ENCODE data around the gene GPR146. TPM values are rescaled to one million over a fixed set of nuclear protein-coding genes. Genes with fewer than 3 reads are reported as not detected.
"Not testable (repeated sequence)": the region's sequence is repeated elsewhere in the genome, so short reads cannot be mapped to it uniquely, and the experiment has no call there.

The GPR146 gene
- total RNA-seq, 2 donors from 2014 or later, result 9.4 to 14.3 TPM

GRCh38 chr7:1034769-1035168 is 9.6 kb upstream of the GPR146 start:
- DNase-seq (ENCODE audit: low spot score), result not testable (repeated sequence)
- intact Hi-C loops (cut with DNase I), result loop anchor here in 1 of 2 donors (5.0 kb wide), 1 partner anchor 413 kb away; no protein-coding TSS in a partner anchor

- intact Hi-C loops (cut with DNase I); DNase-seq (ENCODE audit: low spot score): not testable (repeated sequence)
Observed at GRCh38 chr7:1036164-1036928, 8.0 kb upstream of the GPR146 start.

- intact Hi-C loops (cut with DNase I); DNase-seq (ENCODE audit: low spot score): not testable (repeated sequence)
Observed at GRCh38 chr7:1040233-1040632, 4.1 kb upstream of the GPR146 start.

GRCh38 chr7:1040790-1041189 is 3.6 kb upstream of the GPR146 start:
- intact Hi-C loops (cut with DNase I), result no loop called here
- no peak for DNase-seq (ENCODE audit: low spot score)

- no peak for DNase-seq (ENCODE audit: low spot score)
- intact Hi-C loops (cut with DNase I), result no loop called here
Observed at GRCh38 chr7:1041551-1042491, 2.5 kb upstream of the GPR146 start.

GRCh38 chr7:1042492-1042833 is 1.9 kb upstream of the GPR146 start:
- DNase-seq (ENCODE audit: low spot score), result no peak
- intact Hi-C loops (cut with DNase I), result no loop called here

- DNase-seq (ENCODE audit: low spot score), result no peak
- intact Hi-C loops (cut with DNase I), result no loop called here
Observed at GRCh38 chr7:1043552-1044188, 676 bp upstream of the GPR146 start.

GRCh38 chr7:1045069-1046063 is 1.0 kb downstream of the GPR146 start:
- intact Hi-C loops (cut with DNase I), result loop anchor here in 1 of 2 donors (5.0 kb wide), 1 partner anchor 43 kb away; no protein-coding TSS in a partner anchor
- DNase-seq (ENCODE audit: low spot score), result no peak

GRCh38 chr7:1046722-1047679 is 2.7 kb downstream of the GPR146 start:
- intact Hi-C loops (cut with DNase I), result loop anchor here in 1 of 2 donors (5.0 kb wide), 1 partner anchor 45 kb away; no protein-coding TSS in a partner anchor
- DNase-seq (ENCODE audit: low spot score), result no peak

GRCh38 chr7:1049006-1049741 is 4.8 kb downstream of the GPR146 start:
- intact Hi-C loops (cut with DNase I), result loop anchor here in 1 of 2 donors (5.0 kb wide), 1 partner anchor 47 kb away; no protein-coding TSS in a partner anchor
- no peak for DNase-seq (ENCODE audit: low spot score)

GRCh38 chr7:1049801-1050200 is 5.5 kb downstream of the GPR146 start:
- DNase-seq (ENCODE audit: low spot score), result no peak
- intact Hi-C loops (cut with DNase I), result loop anchor here in 1 of 2 donors (5.0 kb wide), 1 partner anchor 48 kb away; no protein-coding TSS in a partner anchor

- intact Hi-C loops (cut with DNase I), result no loop called here
- no peak for DNase-seq (ENCODE audit: low spot score)
Observed at GRCh38 chr7:1050254-1050906, 6.0 kb downstream of the GPR146 start.

- intact Hi-C loops (cut with DNase I), result no loop called here
- no peak for DNase-seq (ENCODE audit: low spot score)
Observed at GRCh38 chr7:1050956-1051690, 6.8 kb downstream of the GPR146 start.

- intact Hi-C loops (cut with DNase I), result no loop called here
Observed at GRCh38 chr7:1052031-1052818, 7.9 kb downstream of the GPR146 start.

GRCh38 chr7:1053002-1053411 is 8.7 kb downstream of the GPR146 start:
- intact Hi-C loops (cut with DNase I), result no loop called here
- DNase-seq (ENCODE audit: low spot score), result no peak

More at GRCh38 chr7:1052031-1052818, 7.9 kb downstream of the GPR146 start:
- DNase-seq (ENCODE audit: low spot score), result no peak

Data from posterior vena cava (tissue), 2 donors.